ENCODE data around the gene BAHD1. TPM values are rescaled to one million over a fixed set of nuclear protein-coding genes. Genes with fewer than 3 reads are reported as not detected.

The BAHD1 gene
- total RNA-seq, 1 donor from 2014 or later = 28.4 TPM

DNA sequence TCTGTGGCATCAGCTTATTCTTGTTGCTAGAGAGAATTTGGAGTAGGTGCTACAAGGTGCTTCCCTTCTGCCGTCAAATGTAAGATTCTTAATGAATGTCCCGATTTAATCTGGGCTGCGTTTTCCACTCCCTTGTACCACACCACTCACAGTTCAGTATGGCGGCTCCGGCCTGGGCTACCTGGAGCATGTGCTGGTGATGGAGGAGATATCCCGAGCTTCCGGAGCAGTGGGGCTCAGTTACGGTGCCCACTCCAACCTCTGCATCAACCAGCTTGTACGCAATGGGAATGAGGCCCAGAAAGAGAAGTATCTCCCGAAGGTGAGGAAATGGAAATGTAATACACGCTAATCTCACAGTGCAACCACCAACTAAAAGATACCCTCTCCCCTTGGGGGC lies 30.3 kb upstream of the BAHD1 start:
- no peak overlapping the region for H3K4me3 Mint-ChIP-seq
- no peaks in the 10 kb centered on the region for H3K9me3 Mint-ChIP-seq
- ATAC-seq (ENCODE audit: low read depth) (no peak), DNase-seq (no peak)
- TF ChIP-seq, protein P1, sequence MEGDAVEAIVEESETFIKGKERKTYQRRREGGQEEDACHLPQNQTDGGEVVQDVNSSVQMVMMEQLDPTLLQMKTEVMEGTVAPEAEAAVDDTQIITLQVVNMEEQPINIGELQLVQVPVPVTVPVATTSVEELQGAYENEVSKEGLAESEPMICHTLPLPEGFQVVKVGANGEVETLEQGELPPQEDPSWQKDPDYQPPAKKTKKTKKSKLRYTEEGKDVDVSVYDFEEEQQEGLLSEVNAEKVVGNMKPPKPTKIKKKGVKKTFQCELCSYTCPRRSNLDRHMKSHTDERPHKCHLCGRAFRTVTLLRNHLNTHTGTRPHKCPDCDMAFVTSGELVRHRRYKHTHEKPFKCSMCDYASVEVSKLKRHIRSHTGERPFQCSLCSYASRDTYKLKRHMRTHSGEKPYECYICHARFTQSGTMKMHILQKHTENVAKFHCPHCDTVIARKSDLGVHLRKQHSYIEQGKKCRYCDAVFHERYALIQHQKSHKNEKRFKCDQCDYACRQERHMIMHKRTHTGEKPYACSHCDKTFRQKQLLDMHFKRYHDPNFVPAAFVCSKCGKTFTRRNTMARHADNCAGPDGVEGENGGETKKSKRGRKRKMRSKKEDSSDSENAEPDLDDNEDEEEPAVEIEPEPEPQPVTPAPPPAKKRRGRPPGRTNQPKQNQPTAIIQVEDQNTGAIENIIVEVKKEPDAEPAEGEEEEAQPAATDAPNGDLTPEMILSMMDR (IDR thresholded peaks at IDR 0.05) = no peak
- H3K27ac Mint-ChIP-seq = no peak overlapping the region
- H3K4me1 Mint-ChIP-seq = peaks cover 25% of the 10 kb centered on the region
- intact Hi-C loops (cut with micrococcal nuclease) = no loop called here
- H3K36me3 Mint-ChIP-seq (ENCODE audit: low read depth) = peaks cover 67% of the 10 kb centered on the region
- H3K27me3 Mint-ChIP-seq = no peaks in the 10 kb centered on the region
- POLR2A ChIA-PET = no interaction called here
- CTCF ChIA-PET = no interaction called here

GRCh38 chr15:40412095-40412759 lies 28.5 kb upstream of the BAHD1 start:
- ATAC-seq (ENCODE audit: low read depth) (no peak), DNase-seq (no peak)
- H3K4me3 Mint-ChIP-seq = no peak overlapping the region
- no peak overlapping the region for H3K27ac Mint-ChIP-seq
- intact Hi-C loops (cut with micrococcal nuclease) = no loop called here
- H3K9me3 Mint-ChIP-seq = no peaks in the 10 kb centered on the region
- no peaks in the 10 kb centered on the region for H3K27me3 Mint-ChIP-seq
- H3K4me1 Mint-ChIP-seq = peaks cover 12% of the 10 kb centered on the region
- H3K36me3 Mint-ChIP-seq (ENCODE audit: low read depth) = peaks cover 76% of the 10 kb centered on the region
- ChIA-PET POLR2A (no interaction called here), CTCF (no interaction called here)
- TF ChIP-seq, protein P1 (IDR thresholded peaks at IDR 0.05) = no peak

DNA sequence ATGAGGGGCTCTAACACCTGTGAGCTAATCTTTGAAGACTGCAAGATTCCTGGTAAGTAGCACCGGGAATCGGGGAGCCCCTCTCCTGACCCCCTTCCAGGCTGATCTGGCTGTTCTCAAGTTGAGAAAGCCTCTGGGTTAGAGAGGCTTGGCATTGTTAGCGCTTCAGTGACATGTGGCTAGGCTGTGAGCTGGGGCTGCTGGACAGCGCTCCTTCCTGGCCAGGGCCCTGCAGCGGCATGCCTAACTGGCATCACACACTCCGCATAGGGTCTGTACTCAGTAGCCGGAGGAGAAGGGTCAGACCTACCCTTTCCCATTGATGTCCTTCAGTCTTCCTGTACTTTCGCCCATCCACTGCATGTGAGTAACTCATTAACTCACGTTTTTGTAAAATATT lies 27.7 kb upstream of the BAHD1 start:
- peaks cover 74% of the 10 kb centered on the region for H3K36me3 Mint-ChIP-seq (ENCODE audit: low read depth)
- intact Hi-C loops (cut with micrococcal nuclease) = no loop called here

DNA sequence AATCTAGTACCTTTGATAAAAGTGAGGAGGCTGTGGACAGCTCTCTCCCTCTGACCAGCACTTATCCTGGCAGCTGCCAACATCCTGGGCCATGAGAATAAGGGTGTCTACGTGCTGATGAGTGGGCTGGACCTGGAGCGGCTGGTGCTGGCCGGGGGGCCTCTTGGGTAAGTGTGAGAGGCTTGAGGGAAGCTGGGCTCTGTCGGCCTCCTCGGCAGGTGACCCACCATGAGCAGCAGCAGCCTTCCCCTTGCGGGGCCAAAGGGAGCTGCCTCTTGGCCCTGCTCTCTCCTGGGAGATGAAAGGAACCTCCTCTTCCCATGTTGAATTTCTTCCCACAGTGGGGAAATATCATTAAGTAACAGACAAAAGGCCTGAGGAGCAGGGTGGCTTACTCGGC lies 25.9 kb upstream of the BAHD1 start:
- ATAC-seq (ENCODE audit: low read depth) (no peak), DNase-seq (no peak)
- Mint-ChIP-seq H3K36me3 (ENCODE audit: low read depth) (peaks cover 72% of the 10 kb centered on the region), H3K27me3 (no peaks in the 10 kb centered on the region), H3K4me3 (no peak overlapping the region), H3K27ac (no peak overlapping the region), H3K9me3 (no peaks in the 10 kb centered on the region), H3K4me1 (no peaks in the 10 kb centered on the region)
- TF ChIP-seq, protein P1 (IDR thresholded peaks at IDR 0.05) = no peak
- intact Hi-C loops (cut with micrococcal nuclease) = no loop called here
- POLR2A ChIA-PET = interaction anchor here (0.6 kb wide), 2 partner anchors 8 to 30 kb away, joined by 4 to 12 read pairs; no protein-coding TSS in a partner anchor
- CTCF ChIA-PET = no interaction called here

More for the DNA sequence above, 27.7 kb upstream of the BAHD1 start:
- ChIA-PET CTCF (interaction anchor here (1.1 kb wide), 1 partner anchor 72 kb away, joined by 3 read pairs; no protein-coding TSS in a partner anchor), POLR2A (no interaction called here)
- TF ChIP-seq, protein P1 (IDR thresholded peaks at IDR 0.05) = no peak
- DNase-seq (no peak), ATAC-seq (ENCODE audit: low read depth) (no peak)
- H3K9me3 Mint-ChIP-seq = no peaks in the 10 kb centered on the region
- H3K4me3 Mint-ChIP-seq = no peak overlapping the region
- no peaks in the 10 kb centered on the region for H3K27me3 Mint-ChIP-seq
- peaks cover 4% of the 10 kb centered on the region for H3K4me1 Mint-ChIP-seq
- no peak overlapping the region for H3K27ac Mint-ChIP-seq

GRCh38 chr15:40415226-40415625 lies 25.5 kb upstream of the BAHD1 start:
- TF ChIP-seq, protein P1 (IDR thresholded peaks at IDR 0.05) = no peak
- ChIA-PET CTCF (no interaction called here), POLR2A (interaction anchor here (0.6 kb wide), 1 partner anchor 8 kb away, joined by 4 read pairs; no protein-coding TSS in a partner anchor)
- Mint-ChIP-seq H3K9me3 (no peaks in the 10 kb centered on the region), H3K27me3 (no peaks in the 10 kb centered on the region), H3K4me3 (no peak overlapping the region), H3K36me3 (ENCODE audit: low read depth) (peaks cover 68% of the 10 kb centered on the region), H3K4me1 (no peaks in the 10 kb centered on the region), H3K27ac (no peak overlapping the region)
- ATAC-seq (ENCODE audit: low read depth) = no peak
- intact Hi-C loops (cut with micrococcal nuclease) = no loop called here
- DNase-seq = no peak
